ENCODE measurements around the gene APOBEC4.

GRCh38 chr1:183620311-183620710 is 32.8 kb downstream of the APOBEC4 start:
- TF ChIP-seq CTCF (IDR thresholded peaks at IDR 0.05; ENCODE audit: control extremely low read depth in 1 of 3, insufficient read depth in 1 of 3, low read depth in 1 of 3, low read length in 3 of 3): no peak
- no peak for TF ChIP-seq TAF1 (IDR thresholded peaks at IDR 0.05; ENCODE audit: low read depth, low read length)
- no peak for TF ChIP-seq ATF2 (IDR thresholded peaks at IDR 0.05; ENCODE audit: low read length)
- no peak for TF ChIP-seq CREB1 (IDR thresholded peaks at IDR 0.05)
- no peak for TF ChIP-seq RXRA (IDR thresholded peaks at IDR 0.05; ENCODE audit: insufficient read depth, low read depth, low read length)
- no peak for TF ChIP-seq MAFK (IDR thresholded peaks at IDR 0.05; ENCODE audit: low read depth, low read length)
- no peak for TF ChIP-seq MAX (IDR thresholded peaks at IDR 0.05)
- no peak for TF ChIP-seq PHF8 (conservative IDR thresholded peaks at IDR 0.05; ENCODE audit: low read depth, low read length)
- TF ChIP-seq SIN3A (conservative IDR thresholded peaks at IDR 0.05 in 1 of 2, IDR thresholded peaks at IDR 0.05 in 1 of 2; ENCODE audit: low read depth in 1 of 2, low read length in 2 of 2): no peak
- no peak for TF ChIP-seq RFX5 (IDR thresholded peaks at IDR 0.05; ENCODE audit: borderline replicate concordance, low read depth, low read length)
- no peak for TF ChIP-seq SRF (IDR thresholded peaks at IDR 0.05; ENCODE audit: low read depth, low read length)
- TF ChIP-seq CHD1 (IDR thresholded peaks at IDR 0.05; ENCODE audit: low read depth, low read length): no peak
